NCI-H82 treated with DMSO at 0.1 percent for 48 hours (cell line): Measurements from ENCODE around the gene ABCG8.

ENCODE experiments used
- DNase-seq: peaks from one replicate; lab custom pipeline; 2025; ENCODE audit not compliant: unreplicated experiment; lab: John Stamatoyannopoulos, UW

The ABCG8 gene

DNA sequence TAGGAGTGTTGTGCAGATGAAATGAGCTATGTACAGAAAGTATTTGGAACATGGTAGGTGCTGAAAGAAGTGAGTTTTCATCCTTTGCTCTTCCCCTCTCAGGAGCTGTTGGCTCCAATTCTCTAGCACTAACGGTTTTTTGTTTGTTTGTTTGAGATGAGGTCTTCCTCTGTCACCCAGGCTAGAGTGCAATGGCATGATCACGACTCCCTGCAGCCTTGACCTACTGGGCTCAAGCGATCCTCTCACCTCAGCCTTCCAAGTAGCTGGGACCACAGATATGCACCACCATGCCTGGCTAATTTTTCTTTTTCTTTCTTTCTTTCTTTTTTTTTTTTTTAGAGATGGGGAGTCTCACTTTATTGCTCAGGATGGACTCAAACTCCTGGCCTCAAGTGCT is 12.9 kb upstream of the ABCG8 start:
- no peak for DNase-seq

GRCh38 chr2:43826305-43827250 is 12.2 kb upstream of the ABCG8 start:
- no peak for DNase-seq

DNA sequence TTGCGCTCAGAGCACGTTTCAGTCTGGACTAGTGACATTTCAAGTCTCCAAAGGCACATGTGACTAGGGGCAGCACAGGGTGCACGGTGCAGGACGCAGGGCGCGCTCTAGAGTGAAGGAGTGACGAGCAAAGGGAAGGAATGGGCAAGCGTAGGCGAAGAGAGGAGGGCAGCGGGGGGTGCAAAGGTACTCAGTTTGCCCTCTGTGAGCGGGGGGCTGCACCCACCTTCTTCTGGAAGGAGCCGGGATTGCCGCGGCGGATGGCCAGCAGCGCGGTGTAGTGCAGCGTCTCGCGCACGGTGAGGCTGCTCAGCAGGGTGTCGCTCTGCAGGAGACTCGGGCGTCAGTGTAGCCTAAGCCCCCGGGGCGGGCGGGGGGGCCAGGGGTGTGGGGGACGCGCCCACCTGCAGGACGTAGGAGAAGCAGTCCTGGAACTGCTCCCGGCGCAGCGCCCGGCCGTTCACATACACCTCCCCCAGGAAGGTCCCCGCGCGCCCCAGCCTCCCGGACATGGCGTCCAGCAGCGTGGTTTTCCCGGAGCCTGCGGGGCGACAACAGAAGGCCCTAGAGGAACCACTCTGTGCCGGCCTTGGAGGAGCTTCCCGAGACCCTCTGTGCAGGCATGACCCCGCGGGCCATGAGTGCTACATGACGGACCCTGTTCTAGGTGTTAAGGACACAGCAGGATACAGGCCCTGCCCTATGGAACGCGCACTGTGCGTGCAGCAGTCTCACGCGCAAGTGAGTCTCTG is 7.1 kb upstream of the ABCG8 start:
- no peak for DNase-seq

DNA sequence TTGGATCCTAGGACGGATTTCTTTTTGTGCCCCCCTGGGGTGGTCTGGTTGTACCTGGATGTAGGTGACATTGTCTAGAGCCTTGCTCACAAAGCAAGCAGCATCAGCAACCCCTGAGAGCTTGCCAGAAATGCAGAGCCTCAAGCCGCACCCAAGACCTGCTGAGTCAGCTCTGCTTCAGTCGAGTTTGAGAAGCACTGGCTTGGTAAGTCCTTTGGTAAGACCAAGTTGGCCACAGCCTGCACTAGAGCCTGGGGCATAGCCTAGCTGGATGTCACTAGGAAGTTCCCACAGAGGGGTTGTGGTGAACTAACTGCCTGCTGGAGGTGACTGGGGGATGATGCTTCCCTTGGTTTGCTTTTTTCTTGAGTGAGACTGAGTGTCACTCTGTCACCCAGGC is 6.3 kb upstream of the ABCG8 start:
- no peak for DNase-seq

DNA sequence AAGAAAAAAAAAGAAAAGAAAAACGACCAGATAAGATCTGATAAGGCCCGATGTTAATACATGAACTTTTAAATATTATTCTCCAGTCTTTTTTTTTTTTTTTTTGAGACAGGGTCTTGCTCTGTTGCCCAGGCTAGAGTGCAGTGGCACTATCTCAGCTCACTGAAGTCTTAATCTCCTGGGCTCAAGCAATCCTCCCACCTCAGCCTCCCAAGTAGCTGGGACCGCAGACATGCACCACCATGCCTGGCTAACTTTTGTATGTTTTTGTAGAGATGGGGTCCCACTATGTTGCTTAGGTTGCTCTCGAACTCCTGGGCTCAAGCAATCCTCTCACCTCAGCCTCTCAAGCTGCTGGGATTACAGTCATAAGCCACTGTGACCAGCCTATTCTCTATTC is 1.7 kb upstream of the ABCG8 start:
- no peak for DNase-seq

- DNase-seq: no peak
Measured at GRCh38 chr2:43837831-43838559, 776 bp upstream of the ABCG8 start.

GRCh38 chr2:43839776-43840564 is 1.2 kb downstream of the ABCG8 start:
- no peak for DNase-seq

- DNase-seq: no peak
Measured at GRCh38 chr2:43840965-43841364, 2.2 kb downstream of the ABCG8 start.

- DNase-seq: no peak
Measured at GRCh38 chr2:43841949-43842865, 3.4 kb downstream of the ABCG8 start.

DNA sequence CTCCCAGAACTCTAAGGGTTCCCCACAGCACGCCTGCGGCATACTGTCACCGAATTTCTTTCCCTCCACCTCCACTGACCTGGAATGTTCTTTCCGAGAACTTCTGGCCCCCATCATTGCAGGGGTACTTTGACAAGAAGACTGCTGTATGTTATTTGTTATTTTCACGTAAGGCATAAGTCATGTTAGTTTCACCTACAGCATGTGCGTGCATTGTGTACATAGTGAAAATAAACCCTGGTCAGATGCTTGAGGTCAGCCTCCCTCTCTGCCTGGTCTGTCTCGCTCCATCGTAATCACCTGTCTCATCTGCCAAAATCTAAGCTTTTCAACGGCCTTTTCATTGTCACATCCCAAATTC is 4.1 kb downstream of the ABCG8 start:
- no peak for DNase-seq

GRCh38 chr2:43845181-43845580 is 6.4 kb downstream of the ABCG8 start:
- no peak for DNase-seq

GRCh38 chr2:43846140-43846793 is 7.5 kb downstream of the ABCG8 start:
- DNase-seq: no peak

DNA sequence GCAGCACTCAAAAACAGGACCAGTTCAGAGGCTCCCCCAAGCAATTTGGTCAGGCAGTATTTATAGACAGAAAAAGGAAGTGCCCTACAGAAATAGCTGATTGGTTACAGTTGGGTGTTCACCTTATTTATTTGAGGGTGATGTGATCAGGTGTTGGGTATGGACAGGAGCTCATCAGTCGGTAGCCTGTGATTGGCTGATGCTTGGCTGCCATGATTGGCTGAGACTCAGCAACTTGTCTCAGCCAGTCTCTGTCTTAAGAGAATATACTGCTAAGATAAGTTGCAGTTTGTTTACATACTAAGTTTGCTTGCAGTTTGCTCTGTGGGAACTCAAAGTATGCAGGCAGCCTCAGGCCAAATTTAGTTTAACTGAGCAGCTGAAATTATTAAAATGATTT is 9.4 kb downstream of the ABCG8 start:
- no peak for DNase-seq

GRCh38 chr2:43851011-43851980 is 12.5 kb downstream of the ABCG8 start:
- no peak for DNase-seq

- DNase-seq: no peak
Measured at GRCh38 chr2:43852196-43852730, 13.5 kb downstream of the ABCG8 start.

GRCh38 chr2:43853141-43854081 is 14.6 kb downstream of the ABCG8 start:
- no peak for DNase-seq

DNA sequence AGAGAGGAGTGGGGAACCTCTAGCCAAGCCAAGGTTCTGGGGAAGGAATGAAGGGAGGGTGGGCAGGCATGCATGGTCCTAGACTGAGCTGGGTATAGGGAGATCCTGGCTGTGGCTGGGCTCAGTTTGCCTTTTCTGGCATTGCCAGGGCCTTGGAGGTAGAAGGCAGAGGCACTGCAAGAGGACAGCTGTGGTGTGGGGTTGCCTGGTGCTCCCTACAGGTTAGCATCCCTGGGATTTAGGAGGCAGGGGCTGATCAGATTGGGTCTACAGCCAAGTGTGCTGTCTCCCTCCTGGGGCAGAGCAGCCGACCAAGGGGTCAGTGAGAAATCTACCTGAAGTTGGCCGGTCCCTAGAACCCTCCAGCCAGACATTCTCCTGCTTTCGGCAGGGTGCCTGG is 15.9 kb downstream of the ABCG8 start:
- DNase-seq: no peak
